HL-60 (cell line): Measurements from ENCODE around the gene PLAAT1.

Source experiments
- DNase-seq, 2 experiments: peaks; one replicate each; pipeline ENCODE4 v3.0.0-alpha.2; 2010 to 2020; ENCODE audit warnings: low read depth in 1 of 2, low spot score in 1 of 2
- H3K27ac ChIP-seq: fragments of 250-450 bp; sonication (Bioruptor Pico); replicated peaks from 2 replicates; pipeline ENCODE4 v1.5.1; 2020; ENCODE audit warnings: mild to moderate bottlenecking, moderate library complexity
- H3K27me3 ChIP-seq: fragments of 250-450 bp; sonication (Bioruptor Pico); 2 replicates; pipeline ENCODE4 v1.5.1; 2021; ENCODE audit warnings: mild to moderate bottlenecking, moderate library complexity; ENCODE audit not compliant: insufficient read depth, poor library complexity, severe bottlenecking
- H3K4me3 ChIP-seq: replicated peaks from 2 replicates; pipeline ENCODE4 v1.5.1; 2011; ENCODE audit warnings: mild to moderate bottlenecking, control low read depth, low read length; ENCODE audit not compliant: insufficient read depth
- GABPA ChIP-seq: IDR thresholded peaks from 2 replicates; pipeline ENCODE4 v1.6.1; 2012; ENCODE audit warnings: low read depth
- POLR2AphosphoS5 ChIP-seq: IDR thresholded peaks from 2 replicates; pipeline ENCODE4 v1.6.1; 2012; ENCODE audit warnings: low read depth
- SPI1 ChIP-seq: IDR thresholded peaks from 2 replicates; pipeline ENCODE4 v1.6.1; 2012; ENCODE audit warnings: low read depth, mild to moderate bottlenecking, borderline replicate concordance
- TF ChIP-seq, protein P1 (sequence below): IDR thresholded peaks from one replicate; pipeline ENCODE4 v1.5.1; 2011; ENCODE audit warnings: low read length, control low read depth, inconsistent platforms; ENCODE audit not compliant: insufficient read depth
- TF ChIP-seq, protein P2 (sequence below): IDR thresholded peaks from 2 replicates; pipeline ENCODE4 v1.6.1; 2012; ENCODE audit warnings: low read depth; ENCODE audit not compliant: insufficient replicate concordance

Gene PLAAT1

DNA sequence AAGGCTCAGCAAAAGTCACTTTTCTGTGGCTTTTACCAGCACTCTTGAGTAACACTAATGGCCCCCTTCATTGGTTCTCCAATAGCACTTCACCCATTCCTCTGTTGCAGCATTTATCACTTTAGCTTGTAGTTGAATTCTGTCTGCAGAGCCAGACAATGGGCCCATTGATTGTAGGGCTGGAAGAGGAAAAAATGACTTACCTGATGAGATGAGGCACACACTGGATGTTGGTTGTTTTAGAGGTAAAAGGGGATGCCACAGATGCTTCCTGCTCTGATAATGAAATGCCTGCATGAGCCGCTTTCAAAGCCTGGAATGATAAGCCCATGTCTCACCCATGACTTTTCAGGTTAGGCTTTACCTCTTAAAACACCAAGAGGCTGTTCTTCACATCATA is 64.3 kb downstream of the PLAAT1 start:
- TF ChIP-seq POLR2AphosphoS5 = no peak
- TF ChIP-seq, protein P1, sequence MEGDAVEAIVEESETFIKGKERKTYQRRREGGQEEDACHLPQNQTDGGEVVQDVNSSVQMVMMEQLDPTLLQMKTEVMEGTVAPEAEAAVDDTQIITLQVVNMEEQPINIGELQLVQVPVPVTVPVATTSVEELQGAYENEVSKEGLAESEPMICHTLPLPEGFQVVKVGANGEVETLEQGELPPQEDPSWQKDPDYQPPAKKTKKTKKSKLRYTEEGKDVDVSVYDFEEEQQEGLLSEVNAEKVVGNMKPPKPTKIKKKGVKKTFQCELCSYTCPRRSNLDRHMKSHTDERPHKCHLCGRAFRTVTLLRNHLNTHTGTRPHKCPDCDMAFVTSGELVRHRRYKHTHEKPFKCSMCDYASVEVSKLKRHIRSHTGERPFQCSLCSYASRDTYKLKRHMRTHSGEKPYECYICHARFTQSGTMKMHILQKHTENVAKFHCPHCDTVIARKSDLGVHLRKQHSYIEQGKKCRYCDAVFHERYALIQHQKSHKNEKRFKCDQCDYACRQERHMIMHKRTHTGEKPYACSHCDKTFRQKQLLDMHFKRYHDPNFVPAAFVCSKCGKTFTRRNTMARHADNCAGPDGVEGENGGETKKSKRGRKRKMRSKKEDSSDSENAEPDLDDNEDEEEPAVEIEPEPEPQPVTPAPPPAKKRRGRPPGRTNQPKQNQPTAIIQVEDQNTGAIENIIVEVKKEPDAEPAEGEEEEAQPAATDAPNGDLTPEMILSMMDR = no peak
- no peak for TF ChIP-seq GABPA
- TF ChIP-seq SPI1 = no peak
- DNase-seq = no peak

DNA sequence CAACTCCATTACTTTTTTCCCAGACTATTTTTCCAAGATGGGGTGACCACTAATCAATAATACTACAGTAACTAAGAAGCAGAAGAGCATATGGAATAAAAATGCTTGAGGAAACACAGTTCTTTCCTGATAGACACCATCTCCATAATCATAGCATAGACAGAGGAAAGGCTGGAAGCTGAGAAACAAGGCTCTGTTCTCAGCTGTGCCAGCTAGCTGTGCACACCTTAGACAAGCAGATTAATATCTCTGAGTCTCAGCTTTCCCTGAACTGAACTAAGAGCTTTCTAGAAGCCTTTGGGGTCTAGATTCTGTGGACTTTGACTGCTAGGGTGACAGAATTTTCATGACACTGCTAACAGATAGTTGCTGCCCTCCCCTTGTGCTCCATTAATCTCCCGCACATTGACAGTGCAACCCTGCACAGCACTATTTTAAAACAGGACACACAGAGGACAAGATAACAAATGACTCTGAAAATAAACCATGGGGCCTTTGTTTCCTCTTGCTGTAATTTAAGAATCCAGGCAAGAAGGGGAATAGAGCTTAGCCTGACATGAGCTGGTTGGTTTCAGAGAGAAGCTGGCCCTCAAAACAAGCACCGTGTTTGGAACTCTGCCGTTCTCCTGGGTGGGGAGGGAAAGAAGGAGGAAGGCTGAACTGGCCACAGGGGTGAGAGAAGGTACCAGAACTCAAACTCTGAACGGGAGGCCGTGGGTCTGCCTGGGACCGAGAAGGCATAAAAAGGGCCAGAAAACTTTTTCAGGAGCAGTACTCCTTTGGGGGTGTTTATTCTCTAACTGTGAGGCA is 70.1 kb downstream of the PLAAT1 start:
- TF ChIP-seq SPI1 (no peak), GABPA (no peak), POLR2AphosphoS5 (no peak)
- TF ChIP-seq, protein P1 = no peak
- TF ChIP-seq, protein P2, sequence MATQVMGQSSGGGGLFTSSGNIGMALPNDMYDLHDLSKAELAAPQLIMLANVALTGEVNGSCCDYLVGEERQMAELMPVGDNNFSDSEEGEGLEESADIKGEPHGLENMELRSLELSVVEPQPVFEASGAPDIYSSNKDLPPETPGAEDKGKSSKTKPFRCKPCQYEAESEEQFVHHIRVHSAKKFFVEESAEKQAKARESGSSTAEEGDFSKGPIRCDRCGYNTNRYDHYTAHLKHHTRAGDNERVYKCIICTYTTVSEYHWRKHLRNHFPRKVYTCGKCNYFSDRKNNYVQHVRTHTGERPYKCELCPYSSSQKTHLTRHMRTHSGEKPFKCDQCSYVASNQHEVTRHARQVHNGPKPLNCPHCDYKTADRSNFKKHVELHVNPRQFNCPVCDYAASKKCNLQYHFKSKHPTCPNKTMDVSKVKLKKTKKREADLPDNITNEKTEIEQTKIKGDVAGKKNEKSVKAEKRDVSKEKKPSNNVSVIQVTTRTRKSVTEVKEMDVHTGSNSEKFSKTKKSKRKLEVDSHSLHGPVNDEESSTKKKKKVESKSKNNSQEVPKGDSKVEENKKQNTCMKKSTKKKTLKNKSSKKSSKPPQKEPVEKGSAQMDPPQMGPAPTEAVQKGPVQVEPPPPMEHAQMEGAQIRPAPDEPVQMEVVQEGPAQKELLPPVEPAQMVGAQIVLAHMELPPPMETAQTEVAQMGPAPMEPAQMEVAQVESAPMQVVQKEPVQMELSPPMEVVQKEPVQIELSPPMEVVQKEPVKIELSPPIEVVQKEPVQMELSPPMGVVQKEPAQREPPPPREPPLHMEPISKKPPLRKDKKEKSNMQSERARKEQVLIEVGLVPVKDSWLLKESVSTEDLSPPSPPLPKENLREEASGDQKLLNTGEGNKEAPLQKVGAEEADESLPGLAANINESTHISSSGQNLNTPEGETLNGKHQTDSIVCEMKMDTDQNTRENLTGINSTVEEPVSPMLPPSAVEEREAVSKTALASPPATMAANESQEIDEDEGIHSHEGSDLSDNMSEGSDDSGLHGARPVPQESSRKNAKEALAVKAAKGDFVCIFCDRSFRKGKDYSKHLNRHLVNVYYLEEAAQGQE = no peak
- no peaks in the 10 kb centered on the region for H3K27me3 ChIP-seq
- no peak for DNase-seq
- no peak overlapping the region for H3K4me3 ChIP-seq
- no peak overlapping the region for H3K27ac ChIP-seq

More for the DNA sequence above, 64.3 kb downstream of the PLAAT1 start:
- Histone ChIP-seq H3K27me3 (no peaks in the 10 kb centered on the region), H3K27ac (no peak overlapping the region), H3K4me3 (no peak overlapping the region)

DNA sequence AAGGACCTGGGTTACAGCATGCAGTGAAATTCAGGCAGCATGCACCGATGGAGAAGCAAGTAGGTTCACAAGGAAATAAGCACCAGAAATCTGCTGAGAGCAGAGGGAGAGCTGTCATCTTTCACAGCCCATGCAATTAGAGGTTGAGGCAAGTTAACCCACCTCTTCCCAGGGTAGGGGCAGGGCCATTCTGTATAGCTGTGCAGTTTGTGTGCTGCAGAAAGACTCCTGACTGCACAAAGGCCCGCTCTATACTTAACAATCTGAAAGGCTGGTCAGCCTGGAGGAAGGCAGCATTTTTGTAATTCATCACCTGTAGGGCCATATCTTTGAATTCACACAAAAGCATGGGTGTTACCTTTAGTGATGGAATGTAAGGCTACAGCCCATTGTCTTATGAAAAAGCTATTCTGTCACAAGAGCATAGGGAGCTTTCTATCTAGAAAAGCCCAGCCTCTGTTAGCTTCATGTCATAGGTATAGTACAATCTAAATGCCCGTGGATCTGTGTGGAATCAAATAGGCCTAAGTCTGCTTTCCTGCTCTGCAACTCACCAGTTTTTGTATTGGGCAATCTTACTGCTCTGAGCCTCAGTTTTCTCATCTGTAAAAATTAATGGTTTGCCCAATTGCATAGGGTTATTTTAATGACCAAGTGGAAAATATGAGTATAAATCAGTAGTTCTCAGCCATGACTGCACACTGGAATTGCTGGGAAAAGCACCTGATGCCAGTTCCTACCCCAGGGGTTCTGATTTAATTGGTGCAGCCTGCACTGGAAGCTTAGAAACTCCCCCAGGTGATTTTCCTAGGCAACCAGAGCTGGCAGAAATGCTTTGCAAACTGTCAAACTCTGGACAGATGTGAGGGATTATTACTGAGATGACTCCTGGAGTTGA is 72.3 kb downstream of the PLAAT1 start:
- no peak overlapping the region for H3K4me3 ChIP-seq
- TF ChIP-seq, protein P1 = no peak
- TF ChIP-seq, protein P2 = no peak
- TF ChIP-seq SPI1 (no peak), POLR2AphosphoS5 (no peak), GABPA (no peak)
- H3K27me3 ChIP-seq = no peaks in the 10 kb centered on the region
- no peak overlapping the region for H3K27ac ChIP-seq
- no peak for DNase-seq
